Measurements from ENCODE around the gene TEX22.

Gene TEX22

GRCh38 chr14:105384605-105385321 lies 13.6 kb upstream of the TEX22 start:
- DNase-seq (ENCODE audit: low spot score): no peak
- TF ChIP-seq CTCF (IDR thresholded peaks at IDR 0.05; ENCODE audit: extremely low read depth, missing control alignments): no peak

GRCh38 chr14:105385322-105385637 lies 13.1 kb upstream of the TEX22 start:
- no peak for TF ChIP-seq CTCF (IDR thresholded peaks at IDR 0.05; ENCODE audit: extremely low read depth, missing control alignments)
- no peak for DNase-seq (ENCODE audit: low spot score)

GRCh38 chr14:105385698-105386365 lies 12.5 kb upstream of the TEX22 start:
- TF ChIP-seq CTCF (IDR thresholded peaks at IDR 0.05; ENCODE audit: extremely low read depth, missing control alignments): no peak
- no peak for DNase-seq (ENCODE audit: low spot score)

GRCh38 chr14:105386581-105387529 lies 11.5 kb upstream of the TEX22 start:
- no peak for DNase-seq (ENCODE audit: low spot score)
- no peak for TF ChIP-seq CTCF (IDR thresholded peaks at IDR 0.05; ENCODE audit: extremely low read depth, missing control alignments)

GRCh38 chr14:105387530-105387922 lies 10.8 kb upstream of the TEX22 start:
- no peak for TF ChIP-seq CTCF (IDR thresholded peaks at IDR 0.05; ENCODE audit: extremely low read depth, missing control alignments)
- no peak for DNase-seq (ENCODE audit: low spot score)

- no peak for TF ChIP-seq CTCF (IDR thresholded peaks at IDR 0.05; ENCODE audit: extremely low read depth, missing control alignments)
- no peak for DNase-seq (ENCODE audit: low spot score)
Observed at GRCh38 chr14:105388110-105388951, 10.0 kb upstream of the TEX22 start.
